ENCODE measurements around the gene CENPP. TPM values are rescaled to one million over a fixed set of nuclear protein-coding genes. Genes with fewer than 3 reads are reported as not detected.
A peak's percentile ranks its signal among the peaks of the same experiment; 100 is the strongest.

The CENPP gene
- total RNA-seq, 4 donors from 2014 or later = 0.88 to 12.0 (median 4.3) TPM

GRCh38 chr9:92525306-92525705 is 199.6 kb downstream of the CENPP start:
- Histone ChIP-seq H3K4me3 (no peak overlapping the region), H3K27ac (no peak overlapping the region), H3K4me1 (no peaks in the 10 kb centered on the region), H3K9me3 (no peaks in the 10 kb centered on the region), H3K36me3 (no peaks in the 10 kb centered on the region), H3K27me3 (no peaks in the 10 kb centered on the region)
- TF ChIP-seq POLR2A (IDR thresholded peaks at IDR 0.05) (no peak), CTCF (IDR thresholded peaks at IDR 0.05) (no peak)
- no peak for DNase-seq
- intact Hi-C loops (cut with DNase I; ENCODE audit: low total_unique reads) = no loop called here

GRCh38 chr9:92527291-92527828 is 201.6 kb downstream of the CENPP start:
- Histone ChIP-seq H3K27me3 (no peaks in the 10 kb centered on the region), H3K36me3 (no peaks in the 10 kb centered on the region), H3K4me1 (no peaks in the 10 kb centered on the region), H3K4me3 (no peak overlapping the region), H3K9me3 (no peaks in the 10 kb centered on the region), H3K27ac (no peak overlapping the region)
- intact Hi-C loops (cut with DNase I; ENCODE audit: low total_unique reads) = no loop called here
- no peak for DNase-seq
- TF ChIP-seq CTCF (IDR thresholded peaks at IDR 0.05) = no peak
- TF ChIP-seq POLR2A (IDR thresholded peaks at IDR 0.05) = no peak

GRCh38 chr9:92527832-92528521 is 202.2 kb downstream of the CENPP start:
- H3K4me1 ChIP-seq = no peaks in the 10 kb centered on the region
- intact Hi-C loops (cut with DNase I; ENCODE audit: low total_unique reads) = no loop called here
- H3K4me3 ChIP-seq = no peak overlapping the region
- no peak for TF ChIP-seq CTCF (IDR thresholded peaks at IDR 0.05)
- no peak for TF ChIP-seq POLR2A (IDR thresholded peaks at IDR 0.05)
- no peaks in the 10 kb centered on the region for H3K9me3 ChIP-seq
- no peaks in the 10 kb centered on the region for H3K27me3 ChIP-seq
- H3K36me3 ChIP-seq = no peaks in the 10 kb centered on the region
- no peak for DNase-seq
- peak overlapping the region in 1 of 2 donors; percentile 34 for H3K27ac ChIP-seq

GRCh38 chr9:92528522-92528849 is 202.7 kb downstream of the CENPP start:
- H3K27me3 ChIP-seq = no peaks in the 10 kb centered on the region
- no peaks in the 10 kb centered on the region for H3K36me3 ChIP-seq
- no peaks in the 10 kb centered on the region for H3K9me3 ChIP-seq
- TF ChIP-seq CTCF (IDR thresholded peaks at IDR 0.05) = no peak
- no peak for TF ChIP-seq POLR2A (IDR thresholded peaks at IDR 0.05)
- DNase-seq = no peak
- no peaks in the 10 kb centered on the region for H3K4me1 ChIP-seq
- peak overlapping the region in 1 of 2 donors; percentile 34 for H3K27ac ChIP-seq
- no peak overlapping the region for H3K4me3 ChIP-seq
- intact Hi-C loops (cut with DNase I; ENCODE audit: low total_unique reads) = no loop called here

- Histone ChIP-seq H3K4me3 (no peak overlapping the region), H3K4me1 (no peaks in the 10 kb centered on the region), H3K27ac (no peak overlapping the region), H3K36me3 (no peaks in the 10 kb centered on the region), H3K27me3 (no peaks in the 10 kb centered on the region), H3K9me3 (no peaks in the 10 kb centered on the region)
- TF ChIP-seq CTCF (IDR thresholded peaks at IDR 0.05) (no peak), POLR2A (IDR thresholded peaks at IDR 0.05) (no peak)
- intact Hi-C loops (cut with DNase I; ENCODE audit: low total_unique reads) = no loop called here
- no peak for DNase-seq
These were observed 203.4 kb downstream of the CENPP start for GRCh38 chr9:92529124-92529523.
